Measurements from ENCODE around the gene OSBP.
A peak's percentile ranks its signal among the peaks of the same experiment; 100 is the strongest.

Gene OSBP

DNA sequence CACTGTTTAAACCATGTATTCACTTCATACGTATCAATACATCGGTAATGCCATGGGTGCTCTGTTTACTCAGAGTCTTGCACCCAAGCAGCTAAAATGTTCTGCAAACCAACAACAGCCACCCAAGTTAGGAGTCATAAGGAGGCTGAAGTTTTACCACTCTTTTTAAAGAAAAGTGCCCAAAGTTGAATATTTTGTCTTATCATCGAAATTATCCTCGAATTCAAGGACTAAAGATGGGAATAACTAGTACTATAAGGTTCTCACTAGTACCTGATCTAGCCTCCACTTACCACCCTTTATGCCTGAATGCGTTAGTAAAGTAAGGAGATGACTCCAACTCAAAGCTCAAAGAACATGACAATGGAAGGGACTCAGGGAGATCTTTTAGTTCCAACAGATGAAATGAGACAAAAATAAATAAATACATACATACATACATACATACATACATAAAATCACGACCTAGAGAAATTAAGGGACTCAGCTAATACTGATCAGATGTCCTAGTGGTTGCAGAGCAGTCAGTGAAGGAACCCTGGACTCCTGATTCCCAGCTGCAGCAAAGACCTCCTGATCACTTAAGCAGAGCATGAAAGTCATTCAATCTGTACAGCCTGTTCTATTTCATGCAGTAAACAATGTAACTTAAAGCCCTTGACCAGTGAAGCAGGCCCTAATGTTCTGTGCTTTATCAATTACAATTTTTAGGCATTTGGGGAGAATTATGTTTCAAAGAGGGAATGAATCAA is 7.7 kb downstream of the OSBP start:
- DNase-seq = no peak

DNA sequence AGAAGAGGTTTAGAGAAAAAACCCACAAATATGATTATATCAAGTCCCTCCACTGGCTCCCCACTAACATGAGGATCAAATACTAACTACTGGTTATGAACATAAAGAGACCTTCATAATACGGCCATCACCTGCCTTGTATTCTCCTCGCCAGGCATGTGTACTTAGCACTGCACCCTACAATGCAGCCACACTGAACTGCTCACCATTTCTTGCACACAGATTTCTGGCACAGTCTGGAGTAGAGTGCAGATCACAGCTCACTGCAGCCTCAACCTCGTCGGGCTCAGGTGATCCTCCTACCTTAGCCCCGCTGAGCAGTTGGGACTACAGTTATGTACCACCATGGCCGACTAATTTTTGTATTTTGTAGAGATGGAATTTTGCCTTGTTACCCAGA is 13.1 kb downstream of the OSBP start:
- DNase-seq = no peak

DNA sequence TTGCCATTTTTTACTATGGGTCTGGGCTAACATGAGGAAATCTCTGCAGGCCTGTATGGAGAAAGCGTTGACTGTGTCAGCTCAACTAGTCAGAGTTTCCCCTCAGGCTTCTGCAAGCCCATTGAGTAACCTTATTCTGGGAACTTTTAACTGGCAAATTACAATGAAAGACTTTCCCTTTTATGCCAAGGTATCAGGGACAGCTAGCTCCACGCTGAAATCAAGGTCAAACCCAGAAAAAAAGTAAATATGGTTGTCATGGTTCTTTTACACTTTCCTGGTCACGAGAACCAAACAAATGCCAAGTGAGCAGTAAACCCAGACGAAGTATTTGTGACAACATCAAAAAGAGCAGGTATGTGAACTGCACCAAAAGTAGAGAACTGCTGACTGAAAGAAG is 13.8 kb downstream of the OSBP start:
- DNase-seq = no peak

DNA sequence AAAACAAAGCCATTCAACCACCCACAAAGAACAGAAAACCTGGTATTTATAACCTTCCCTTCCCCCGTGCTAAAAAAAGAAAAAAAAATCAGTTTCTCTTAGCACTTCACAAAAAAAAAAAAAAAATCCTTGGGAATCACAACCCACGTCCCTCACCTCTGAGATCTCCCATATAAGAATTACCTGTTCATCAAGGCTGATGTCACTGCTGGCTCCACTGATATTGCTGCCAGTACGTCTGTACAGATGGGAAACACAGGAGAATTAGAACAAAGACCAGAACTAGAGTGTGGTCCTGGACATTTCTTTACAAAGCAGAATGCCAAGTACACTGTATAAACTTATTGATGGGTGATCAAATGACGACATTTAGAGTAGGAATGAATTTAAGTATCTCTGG is 14.9 kb downstream of the OSBP start:
- no peak for DNase-seq

DNA sequence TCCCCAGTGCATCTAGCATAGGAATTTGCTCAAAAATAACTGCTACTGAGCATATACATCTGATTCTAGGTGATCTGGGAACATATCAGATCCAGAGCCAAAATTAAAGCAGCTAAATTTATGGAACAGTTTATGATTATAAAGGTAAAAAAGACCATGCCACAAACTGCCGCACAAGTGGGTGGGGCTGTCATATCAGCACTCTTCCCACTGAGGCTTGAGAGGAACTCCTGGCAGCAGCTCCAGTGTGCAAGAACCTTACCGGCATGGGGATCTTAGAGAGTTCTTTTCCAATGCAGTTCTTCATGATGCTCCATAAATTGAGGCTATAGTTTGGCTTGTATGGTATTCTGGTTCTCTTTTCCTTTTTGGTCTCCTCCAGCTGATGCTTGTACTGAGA is 15.3 kb downstream of the OSBP start:
- DNase-seq = no peak

DNA sequence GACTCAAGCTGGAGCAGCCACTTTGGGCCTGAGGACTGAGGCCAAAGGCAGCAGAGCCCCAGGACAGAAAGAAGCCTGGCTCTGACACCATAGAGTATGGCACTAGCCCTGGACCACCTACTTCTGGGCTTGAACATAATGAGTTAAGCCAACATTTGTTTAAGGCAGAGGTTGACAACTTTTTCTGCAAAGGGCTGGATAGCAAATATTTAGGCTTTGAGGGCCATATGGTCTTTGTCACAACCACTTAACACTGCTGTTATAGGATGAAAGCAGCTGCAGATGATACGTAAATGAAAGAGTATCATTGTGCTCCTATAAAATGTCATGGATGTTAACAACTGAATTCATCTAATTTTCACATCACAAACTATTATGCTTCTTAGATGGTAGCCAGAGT is 16.6 kb downstream of the OSBP start:
- no peak for DNase-seq

DNA sequence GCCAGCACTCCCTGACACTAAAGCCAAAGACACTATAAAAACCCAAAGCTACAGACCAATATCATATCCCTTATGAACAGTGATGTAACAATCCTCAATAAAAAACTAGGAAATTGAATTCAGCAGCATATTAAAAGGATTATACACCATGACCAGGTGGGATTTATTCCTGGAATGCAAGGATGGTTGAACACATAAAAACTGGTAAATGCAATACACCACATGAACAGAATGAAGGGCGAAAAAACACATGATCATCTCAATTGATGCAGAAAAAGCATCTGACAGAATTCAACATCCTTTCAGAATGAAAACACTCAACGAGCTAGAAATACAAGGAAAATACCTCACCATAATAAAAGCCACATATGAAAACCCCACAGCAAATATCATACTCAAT is 31.3 kb downstream of the OSBP start:
- DNase-seq = no peak

DNA sequence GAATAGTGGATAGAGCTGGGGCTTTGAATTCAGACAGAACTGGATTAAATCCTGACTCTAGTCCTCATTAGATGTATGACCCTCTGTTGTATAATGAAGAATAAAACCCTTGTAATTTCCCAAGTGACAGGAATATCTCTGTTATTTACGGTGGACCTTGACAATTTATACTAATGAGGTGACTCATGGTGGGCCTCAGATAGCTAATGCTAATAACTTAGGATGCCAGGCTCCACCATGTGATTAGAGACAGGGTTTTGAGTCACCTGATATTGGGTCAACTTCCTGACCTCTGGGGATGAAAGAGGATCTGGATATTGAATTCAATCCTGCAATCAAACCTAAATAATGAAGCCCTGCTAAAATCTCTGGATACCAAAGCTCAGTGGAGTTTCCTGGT is 33.6 kb downstream of the OSBP start:
- no peak for DNase-seq

DNA sequence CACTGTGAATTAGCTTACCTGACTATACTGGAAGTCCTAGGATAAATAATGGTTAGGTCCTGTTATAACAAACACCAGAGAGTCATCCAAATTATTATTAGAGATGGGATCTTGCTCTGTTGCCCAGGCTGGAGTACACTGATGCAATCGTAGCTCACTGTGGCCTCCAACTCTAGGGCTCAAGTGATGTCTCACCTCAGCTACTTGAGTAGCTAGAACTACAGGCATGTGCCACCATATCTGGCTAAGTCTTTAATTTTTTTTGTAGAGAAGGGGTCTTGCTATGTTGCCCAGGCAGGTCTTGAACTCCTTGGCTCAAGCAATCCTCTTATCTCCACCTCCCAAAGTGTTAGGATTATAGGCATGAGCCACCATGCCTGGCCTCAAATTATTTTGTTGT is 37.2 kb downstream of the OSBP start:
- no peak for DNase-seq

DNA sequence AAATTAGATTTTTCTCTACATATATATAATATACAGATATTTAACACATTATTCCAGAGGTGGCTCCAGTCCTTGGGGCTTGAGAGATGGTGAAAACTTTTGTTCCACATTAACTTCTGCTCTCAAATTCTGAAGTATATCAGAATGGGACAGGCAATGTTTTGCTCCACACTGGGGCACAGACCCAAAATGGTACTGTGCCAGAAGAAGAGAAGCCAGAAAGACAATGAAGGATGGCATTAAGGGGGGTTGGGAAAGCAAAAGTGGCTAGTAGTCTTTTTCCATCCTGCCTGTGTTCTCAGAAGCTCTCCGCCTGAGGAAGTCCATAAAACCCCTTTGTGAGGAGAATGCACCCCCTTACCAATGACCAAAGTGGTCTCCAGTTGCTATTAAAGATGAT is 40.1 kb downstream of the OSBP start:
- no peak for DNase-seq

DNA sequence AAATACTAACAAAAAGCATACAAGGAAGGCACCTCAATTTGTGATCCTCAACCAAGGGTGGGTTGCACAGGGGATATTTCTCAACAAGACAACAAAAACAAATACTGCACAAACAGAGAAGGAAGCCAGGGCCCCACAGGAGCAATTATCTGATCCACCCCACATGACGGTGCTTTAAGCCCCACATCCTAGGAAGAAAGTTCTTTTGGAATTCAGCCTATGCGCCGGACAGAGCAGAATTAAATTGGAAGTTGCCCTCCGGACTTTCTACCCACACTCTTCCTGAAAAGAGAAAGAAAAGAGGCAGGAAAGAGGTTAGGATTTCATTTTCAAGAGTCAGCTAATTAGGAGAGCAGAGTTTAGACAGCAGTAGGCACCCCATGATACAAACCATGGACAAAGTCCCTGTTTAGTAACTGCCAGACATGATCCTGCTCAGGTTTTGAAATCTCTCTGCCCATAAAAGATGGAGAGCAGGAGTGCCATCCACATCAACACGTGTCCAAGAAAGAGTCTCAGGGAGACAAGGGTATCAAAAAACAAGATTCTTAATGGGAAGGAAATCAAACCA is 40.6 kb downstream of the OSBP start:
- DNase-seq = no peak

DNA sequence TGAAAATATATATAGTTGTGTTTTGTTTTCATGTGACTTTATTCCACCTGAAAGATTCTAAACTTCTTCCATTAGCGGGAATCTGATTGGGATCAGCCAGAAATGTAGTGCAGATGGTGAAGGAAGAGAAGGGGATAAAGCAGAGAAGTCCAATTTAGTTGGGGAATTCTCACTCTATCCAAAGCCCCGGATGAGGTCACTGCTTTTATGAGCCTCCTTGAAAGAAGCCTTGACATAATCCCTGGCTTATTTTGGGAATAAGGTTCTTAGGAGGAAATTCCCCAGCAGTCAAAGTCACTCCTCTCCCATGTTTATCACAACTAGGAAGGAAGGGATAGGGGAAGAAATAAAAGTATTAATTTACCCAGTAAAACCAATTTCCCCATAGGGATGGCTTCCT is 41.1 kb downstream of the OSBP start:
- DNase-seq = no peak

DNA sequence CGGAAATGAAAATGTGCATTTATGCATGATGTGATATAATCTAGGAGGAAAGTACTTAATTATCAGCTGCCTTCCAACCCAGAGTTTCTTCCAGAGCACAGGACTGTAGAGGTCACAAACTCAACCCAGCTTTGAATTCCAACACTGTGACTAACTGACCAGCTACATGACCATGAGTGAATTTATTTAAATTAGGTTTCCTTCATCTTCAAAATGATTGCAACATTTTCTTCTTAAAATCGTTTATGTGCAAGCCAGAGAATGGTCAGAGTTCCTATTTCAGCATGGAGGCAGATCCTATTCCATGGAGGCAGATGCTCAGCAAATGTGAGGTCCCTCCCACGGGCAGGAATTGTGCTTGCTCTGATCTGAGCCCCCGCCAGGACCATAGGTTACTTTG is 42.4 kb downstream of the OSBP start:
- DNase-seq = no peak

DNA sequence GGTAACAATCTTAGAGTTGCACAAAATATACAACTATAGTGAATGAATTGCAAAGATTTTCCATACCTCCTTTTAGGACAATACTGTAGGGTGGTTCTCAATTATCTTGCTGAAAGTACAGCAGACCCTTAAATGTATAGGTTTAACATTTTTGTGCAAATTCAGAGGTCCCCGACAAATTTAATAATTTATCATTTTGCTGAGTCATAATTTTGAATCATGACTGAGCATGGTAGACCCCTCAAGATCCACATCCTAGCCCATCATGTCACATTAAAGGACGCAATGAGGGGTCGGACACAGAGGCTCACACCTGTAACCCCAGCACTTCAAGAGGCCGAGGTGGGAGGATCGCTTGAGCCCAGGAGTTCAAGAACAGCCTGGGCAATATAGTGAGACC is 43.5 kb downstream of the OSBP start:
- DNase-seq = no peak

DNA sequence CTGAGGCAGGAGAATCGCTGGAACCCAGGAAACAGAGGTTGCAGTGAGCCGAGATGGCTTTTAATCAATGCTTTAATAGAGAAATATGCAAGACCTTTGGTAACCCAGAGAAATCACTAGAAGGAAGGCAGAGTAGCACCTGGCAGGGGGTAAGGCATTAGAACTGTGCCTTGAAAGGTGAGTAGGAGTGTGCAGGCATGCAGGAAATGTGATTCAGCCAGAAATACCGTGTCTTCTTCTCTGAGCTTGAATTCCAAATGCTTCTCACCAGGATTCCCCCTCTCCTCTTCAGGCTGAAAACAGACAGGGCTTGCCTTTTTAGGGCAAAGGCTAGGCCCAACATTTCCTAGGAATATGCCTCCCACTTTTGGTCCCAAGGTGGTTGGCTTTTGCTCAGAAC is 53.3 kb downstream of the OSBP start:
- no peak for DNase-seq

DNA sequence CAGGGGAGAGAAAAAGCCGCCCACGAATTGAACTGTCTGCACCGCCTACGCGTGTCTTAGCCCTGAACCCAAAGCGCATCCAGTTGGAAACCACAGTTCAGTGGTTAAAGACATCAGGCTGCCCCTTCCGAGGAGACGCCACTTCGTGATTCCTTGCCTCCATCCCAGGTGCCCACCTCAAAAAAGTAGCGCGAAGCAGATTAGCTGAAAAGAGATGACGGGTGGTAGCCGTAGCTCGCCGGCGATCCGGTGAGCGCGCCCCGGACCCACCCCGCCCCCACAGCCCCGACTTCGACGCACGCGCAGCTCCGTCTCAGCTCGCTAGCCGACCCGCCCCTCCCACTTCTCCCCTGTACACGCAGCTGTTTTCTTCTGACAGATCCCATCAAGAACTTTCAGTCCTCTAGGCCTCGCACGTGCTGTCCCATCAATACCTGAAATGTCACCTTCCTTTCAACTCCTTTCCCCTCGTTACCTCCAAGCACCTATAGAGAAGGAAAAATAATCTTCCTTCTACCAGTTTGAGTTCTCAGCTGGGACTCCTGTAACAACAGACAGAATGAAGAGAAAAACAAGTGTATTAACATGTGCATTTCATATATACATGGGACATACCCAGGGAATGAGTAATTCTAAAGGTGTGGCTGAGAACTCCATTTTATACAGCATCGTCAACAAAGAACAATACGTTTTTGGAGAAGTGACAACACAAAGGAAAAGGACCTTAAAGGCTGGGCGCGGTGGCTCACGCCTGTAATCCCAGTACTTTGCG is 54.7 kb downstream of the OSBP start:
- DNase-seq = peak; percentile 60 to 69

DNA sequence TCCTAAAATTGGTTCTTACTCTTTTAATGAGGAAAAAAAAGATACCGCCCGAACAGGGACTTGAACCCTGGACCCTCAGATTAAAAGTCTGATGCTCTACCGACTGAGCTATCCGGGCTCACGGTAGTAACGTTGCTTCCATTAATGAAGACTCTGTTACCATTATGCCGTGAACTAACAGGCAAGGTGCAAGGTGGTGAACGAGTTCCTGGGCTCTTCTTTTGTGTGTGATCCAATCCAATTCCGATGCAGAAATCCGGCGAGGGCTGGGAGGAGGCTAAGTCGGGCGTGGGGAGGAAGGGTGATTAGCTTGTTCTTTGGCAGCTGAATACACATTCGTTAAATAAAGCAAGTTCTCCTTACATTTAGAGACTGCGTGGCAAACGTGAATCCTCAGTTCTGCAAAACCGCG is 55.3 kb downstream of the OSBP start:
- peak; percentile 57 to 59 for DNase-seq

DNA sequence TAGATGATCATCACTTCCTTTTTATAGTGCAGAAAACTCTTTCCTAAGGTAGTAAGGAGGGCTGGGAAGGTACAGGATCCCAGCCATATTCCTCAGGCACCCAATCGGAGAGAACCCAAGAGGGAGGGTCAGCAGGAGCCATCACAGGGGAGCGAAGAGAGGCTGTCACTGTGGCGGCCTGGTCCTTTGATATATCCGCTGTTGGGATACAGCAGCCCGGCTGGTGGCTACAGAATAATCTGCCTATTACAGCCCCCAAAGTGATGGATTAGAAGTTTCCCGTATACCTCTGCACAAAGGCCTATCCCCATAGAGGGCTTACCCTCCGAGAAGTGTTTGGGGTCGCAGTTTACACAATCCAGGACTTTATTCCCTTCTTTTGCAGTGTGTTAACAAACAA is 55.7 kb downstream of the OSBP start:
- no peak for DNase-seq

DNA sequence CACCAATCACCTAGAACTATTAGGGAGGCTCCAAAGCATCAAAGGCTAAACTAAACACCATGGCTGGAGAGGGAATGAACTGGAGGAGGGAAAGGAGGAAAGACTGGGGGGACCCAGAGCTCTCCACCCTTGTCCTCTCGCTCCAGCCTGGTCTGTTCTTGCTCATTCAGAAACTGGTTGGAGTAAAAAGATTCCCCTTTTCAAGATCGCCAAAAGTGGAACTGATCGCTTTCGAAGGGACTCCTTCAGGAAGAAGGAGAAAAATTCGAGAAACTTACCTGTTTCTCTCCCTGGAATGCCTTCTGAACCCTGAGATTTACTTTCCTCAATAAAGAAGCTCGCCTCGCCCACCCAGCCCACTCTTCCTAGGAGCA is 57.3 kb downstream of the OSBP start:
- no peak for DNase-seq

DNA sequence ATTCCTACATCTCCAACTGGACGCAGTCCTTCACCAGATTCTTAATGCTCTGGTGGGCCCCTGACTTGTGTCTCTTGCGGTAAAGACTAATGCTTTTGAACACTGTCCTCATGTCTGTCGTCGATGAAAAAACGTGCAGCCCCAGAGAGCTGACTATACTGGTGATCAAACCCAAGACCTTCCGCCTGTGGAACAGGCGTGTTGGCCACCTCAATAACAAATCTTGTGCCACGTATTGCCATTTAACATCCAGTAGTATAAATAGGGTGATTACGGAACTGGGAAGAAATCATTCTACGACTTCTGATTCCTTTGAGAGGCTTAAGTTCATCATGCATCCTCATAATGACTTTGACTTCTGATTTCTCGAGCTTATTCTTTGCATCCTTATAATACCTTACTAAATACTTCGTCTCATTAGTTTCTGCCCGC is 58.6 kb downstream of the OSBP start:
- no peak for DNase-seq

DNA sequence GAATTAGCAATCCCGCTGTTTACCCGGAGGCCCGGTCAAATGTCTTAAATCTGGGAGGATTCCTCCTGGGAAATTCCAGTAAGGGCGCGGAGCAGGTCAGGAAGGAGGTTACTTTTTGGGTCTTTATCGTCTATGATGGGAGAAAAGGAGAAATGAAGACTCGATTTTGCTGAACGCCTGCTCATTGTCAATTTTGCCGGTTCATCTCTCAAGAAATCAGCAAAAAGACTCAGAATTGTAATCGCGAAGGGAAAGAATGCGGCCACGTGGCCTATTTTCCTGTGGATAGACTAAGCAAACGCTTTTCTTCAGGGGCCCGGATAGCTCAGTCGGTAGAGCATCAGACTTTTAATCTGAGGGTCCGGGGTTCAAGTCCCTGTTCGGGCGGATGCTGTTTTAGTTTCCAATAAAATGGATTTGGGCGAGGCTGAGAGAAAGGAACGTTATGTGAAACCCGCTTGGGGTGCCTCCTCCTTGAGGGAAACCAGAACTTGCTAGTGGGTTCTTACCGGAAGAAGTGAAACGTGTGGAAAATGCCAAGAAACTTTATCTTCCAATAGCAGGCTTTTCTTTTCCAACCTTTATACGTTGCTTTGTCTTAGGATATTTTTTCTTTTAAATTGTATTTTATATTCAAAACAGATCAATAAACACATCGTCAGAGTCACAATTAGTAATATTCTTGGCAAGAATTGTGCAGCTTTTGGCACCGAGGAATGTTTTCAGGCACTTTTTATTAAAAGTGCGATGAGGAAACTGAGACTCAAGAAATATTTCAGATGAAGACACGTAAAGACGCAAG is 59.3 kb downstream of the OSBP start:
- DNase-seq = peak; percentile 30 to 39

DNA sequence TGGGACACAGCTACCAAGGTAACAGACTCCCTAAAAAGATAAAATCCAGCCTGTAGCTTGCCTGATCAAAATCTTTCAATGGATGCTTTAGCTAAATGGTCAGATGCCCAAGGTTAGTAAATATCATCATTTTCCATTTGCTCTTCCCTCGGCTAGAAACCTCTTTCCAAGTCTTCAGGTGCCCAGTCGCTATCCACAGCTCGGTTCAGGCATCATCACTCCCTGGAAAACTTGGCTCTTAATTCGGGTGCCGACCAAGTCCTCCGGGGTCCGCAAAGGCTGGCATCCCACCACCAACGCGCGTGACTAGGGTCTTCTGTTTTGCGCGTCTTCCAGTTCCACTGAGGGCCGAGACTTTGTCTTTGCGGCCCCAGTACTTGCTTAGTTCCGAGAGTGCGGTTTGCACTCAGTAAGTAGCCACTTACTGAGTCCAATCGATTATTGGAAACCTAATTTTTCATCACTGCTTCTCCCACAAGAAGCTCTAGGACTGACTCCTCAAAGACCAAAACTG is 59.9 kb downstream of the OSBP start:
- DNase-seq = no peak

DNA sequence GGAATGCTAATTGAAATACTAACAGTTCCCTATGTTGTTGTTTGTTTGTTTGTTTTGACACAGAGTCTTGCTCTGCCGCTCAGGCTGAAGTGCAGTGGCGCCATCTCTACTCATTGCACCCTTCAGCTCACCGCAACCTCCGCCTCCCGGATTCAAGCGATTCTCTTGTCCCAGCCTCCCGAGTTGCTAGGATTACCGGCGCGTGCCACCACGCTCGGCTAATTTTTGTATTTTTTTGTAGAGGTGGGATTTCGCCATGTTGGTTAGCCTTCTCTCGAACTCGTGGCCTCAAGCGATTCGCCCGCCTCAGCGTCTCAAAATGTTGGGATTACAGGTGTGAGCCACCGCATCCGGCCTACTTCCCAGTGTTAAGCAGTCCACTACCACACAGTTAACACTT is 62.3 kb downstream of the OSBP start:
- no peak for DNase-seq
